ENCODE results near the gene RNASE8. TPM values are rescaled to one million over a fixed set of nuclear protein-coding genes. Genes with fewer than 3 reads are reported as not detected.

Gene RNASE8
- total and polyA plus RNA-seq, 7 donors = not detected

- no peak for TF ChIP-seq CTCF (IDR thresholded peaks at IDR 0.05)
- H3K4me3 ChIP-seq = no peak overlapping the region
- 57 to 76% (median 69%) methylated on average over 4 of the region's 4 CpGs for WGBS, 3 donors
- H3K4me1 ChIP-seq = peaks cover 24% of the 10 kb centered on the region
- ATAC-seq (no peak), DNase-seq (no peak)
- no peaks in the 10 kb centered on the region for H3K27me3 ChIP-seq (ENCODE audit: insufficient read depth in 3 of 3, low read length in 2 of 3)
- H3K27ac ChIP-seq = no peak overlapping the region
- no peaks in the 10 kb centered on the region for H3K9me3 ChIP-seq
- H3K36me3 ChIP-seq (ENCODE audit: insufficient read depth in 1 of 2, low read depth in 1 of 2) = no peaks in the 10 kb centered on the region
- intact Hi-C loops (cut with DNase I) = no loop called here
Observed at GRCh38 chr14:21033133-21033698, 24.4 kb upstream of the RNASE8 start.

GRCh38 chr14:21034707-21035106 lies 22.9 kb upstream of the RNASE8 start, which contains the start of gene RNASE13:
TSS of gene RNASE13 (minus strand) at chr14:21034807. CDS start at chr14:21034288, 519 bp downstream.
- Histone ChIP-seq H3K4me1 (peaks cover 29% of the 10 kb centered on the region), H3K27me3 (ENCODE audit: insufficient read depth in 3 of 3, low read length in 2 of 3) (no peaks in the 10 kb centered on the region), H3K36me3 (ENCODE audit: insufficient read depth in 1 of 2, low read depth in 1 of 2) (no peaks in the 10 kb centered on the region), H3K9me3 (no peaks in the 10 kb centered on the region), H3K4me3 (no peak within 1 kb of the TSS), H3K27ac (no peak within 1 kb of the TSS)
- WGBS, 3 donors = 72 to 82% (median 76%) methylated on average over 5 of the region's 5 CpGs
- ATAC-seq = no peak
- TF ChIP-seq CTCF (IDR thresholded peaks at IDR 0.05) = no peak
- intact Hi-C loops (cut with DNase I) = no loop called here
- DNase-seq = no peak

GRCh38 chr14:21036751-21037150 lies 20.9 kb upstream of the RNASE8 start:
- no peak overlapping the region for H3K4me3 ChIP-seq
- DNase-seq (no peak), ATAC-seq (peak in 1 of 4 donors; percentile 15)
- H3K4me1 ChIP-seq = peaks cover 46% of the 10 kb centered on the region
- WGBS, 3 donors = 76 to 89% (median 83%) methylated on average over 7 of the region's 7 CpGs
- no peaks in the 10 kb centered on the region for H3K36me3 ChIP-seq (ENCODE audit: insufficient read depth in 1 of 2, low read depth in 1 of 2)
- intact Hi-C loops (cut with DNase I) = no loop called here
- H3K27ac ChIP-seq = peak overlapping the region; percentile 28
- TF ChIP-seq CTCF (IDR thresholded peaks at IDR 0.05) = no peak
- H3K9me3 ChIP-seq = no peaks in the 10 kb centered on the region
- no peaks in the 10 kb centered on the region for H3K27me3 ChIP-seq (ENCODE audit: insufficient read depth in 3 of 3, low read length in 2 of 3)

GRCh38 chr14:21037156-21037555 lies 20.5 kb upstream of the RNASE8 start:
- H3K4me1 ChIP-seq = peaks cover 49% of the 10 kb centered on the region
- 48 to 68% (median 51%) methylated on average over 3 of the region's 3 CpGs for WGBS, 3 donors
- H3K9me3 ChIP-seq = no peaks in the 10 kb centered on the region
- intact Hi-C loops (cut with DNase I) = no loop called here
- no peak overlapping the region for H3K4me3 ChIP-seq
- no peaks in the 10 kb centered on the region for H3K27me3 ChIP-seq (ENCODE audit: insufficient read depth in 3 of 3, low read length in 2 of 3)
- H3K27ac ChIP-seq = peak overlapping the region; percentile 28
- ATAC-seq (no peak), DNase-seq (no peak)
- no peak for TF ChIP-seq CTCF (IDR thresholded peaks at IDR 0.05)
- no peaks in the 10 kb centered on the region for H3K36me3 ChIP-seq (ENCODE audit: insufficient read depth in 1 of 2, low read depth in 1 of 2)
